ENCODE results near the gene ANKRD17.
"Not testable (repeated sequence)": the region's sequence is repeated elsewhere in the genome, so short reads cannot be mapped to it uniquely, and the experiment has no call there.

ANKRD17 gene, protein sequence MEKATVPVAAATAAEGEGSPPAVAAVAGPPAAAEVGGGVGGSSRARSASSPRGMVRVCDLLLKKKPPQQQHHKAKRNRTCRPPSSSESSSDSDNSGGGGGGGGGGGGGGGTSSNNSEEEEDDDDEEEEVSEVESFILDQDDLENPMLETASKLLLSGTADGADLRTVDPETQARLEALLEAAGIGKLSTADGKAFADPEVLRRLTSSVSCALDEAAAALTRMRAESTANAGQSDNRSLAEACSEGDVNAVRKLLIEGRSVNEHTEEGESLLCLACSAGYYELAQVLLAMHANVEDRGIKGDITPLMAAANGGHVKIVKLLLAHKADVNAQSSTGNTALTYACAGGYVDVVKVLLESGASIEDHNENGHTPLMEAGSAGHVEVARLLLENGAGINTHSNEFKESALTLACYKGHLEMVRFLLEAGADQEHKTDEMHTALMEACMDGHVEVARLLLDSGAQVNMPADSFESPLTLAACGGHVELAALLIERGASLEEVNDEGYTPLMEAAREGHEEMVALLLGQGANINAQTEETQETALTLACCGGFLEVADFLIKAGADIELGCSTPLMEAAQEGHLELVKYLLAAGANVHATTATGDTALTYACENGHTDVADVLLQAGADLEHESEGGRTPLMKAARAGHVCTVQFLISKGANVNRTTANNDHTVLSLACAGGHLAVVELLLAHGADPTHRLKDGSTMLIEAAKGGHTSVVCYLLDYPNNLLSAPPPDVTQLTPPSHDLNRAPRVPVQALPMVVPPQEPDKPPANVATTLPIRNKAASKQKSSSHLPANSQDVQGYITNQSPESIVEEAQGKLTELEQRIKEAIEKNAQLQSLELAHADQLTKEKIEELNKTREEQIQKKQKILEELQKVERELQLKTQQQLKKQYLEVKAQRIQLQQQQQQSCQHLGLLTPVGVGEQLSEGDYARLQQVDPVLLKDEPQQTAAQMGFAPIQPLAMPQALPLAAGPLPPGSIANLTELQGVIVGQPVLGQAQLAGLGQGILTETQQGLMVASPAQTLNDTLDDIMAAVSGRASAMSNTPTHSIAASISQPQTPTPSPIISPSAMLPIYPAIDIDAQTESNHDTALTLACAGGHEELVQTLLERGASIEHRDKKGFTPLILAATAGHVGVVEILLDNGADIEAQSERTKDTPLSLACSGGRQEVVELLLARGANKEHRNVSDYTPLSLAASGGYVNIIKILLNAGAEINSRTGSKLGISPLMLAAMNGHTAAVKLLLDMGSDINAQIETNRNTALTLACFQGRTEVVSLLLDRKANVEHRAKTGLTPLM (N-terminal part only)

DNA sequence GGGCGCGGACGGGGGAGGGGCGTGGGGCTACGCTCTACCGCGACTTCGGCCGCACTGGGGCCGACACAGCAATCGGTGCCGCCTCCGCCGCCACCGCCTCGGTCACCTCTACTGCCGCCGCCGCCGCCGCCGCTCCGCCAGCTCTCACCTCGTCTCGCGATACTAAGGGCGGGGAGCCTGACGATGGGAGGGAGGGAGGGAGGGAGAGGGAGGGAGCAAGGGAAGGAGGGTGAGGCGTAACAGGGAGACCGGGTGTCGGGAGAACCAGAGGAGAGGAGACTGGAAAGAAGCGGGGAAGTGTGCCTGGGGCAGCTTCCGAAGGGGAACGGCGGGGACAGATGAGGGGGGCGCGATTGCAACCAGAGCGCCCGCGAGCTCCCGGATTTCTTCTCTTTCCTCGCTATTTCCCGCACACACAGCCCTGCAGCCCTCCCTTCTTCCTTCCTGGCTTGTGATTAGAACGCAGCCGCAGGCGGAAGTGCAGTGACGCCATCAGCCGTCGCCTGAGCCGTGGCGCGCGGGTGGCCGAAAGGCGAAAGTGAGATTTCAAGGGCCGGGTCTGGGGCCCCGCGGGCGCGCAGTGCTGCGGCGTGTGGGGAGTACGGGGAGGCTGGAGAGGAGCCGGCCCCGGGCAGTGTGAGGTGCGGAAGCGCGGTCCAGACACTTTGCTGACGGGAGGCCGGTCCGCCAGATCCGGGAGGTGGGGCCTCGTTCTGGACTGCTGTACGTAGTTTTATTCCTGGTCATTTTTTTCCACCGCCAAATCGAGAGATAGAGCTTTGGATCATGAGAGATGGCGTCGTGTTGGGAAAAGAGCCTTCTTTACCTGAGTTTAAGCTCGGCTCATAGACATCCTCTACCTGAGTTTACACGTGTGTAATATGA is at the start of gene ANKRD17:
TSS of gene ANKRD17 (minus strand) at position 113 of the 885 bp plus-strand sequence. CDS start 130 bp downstream, outside the sequence.
- peak; percentile 91 for DNase-seq

DNA sequence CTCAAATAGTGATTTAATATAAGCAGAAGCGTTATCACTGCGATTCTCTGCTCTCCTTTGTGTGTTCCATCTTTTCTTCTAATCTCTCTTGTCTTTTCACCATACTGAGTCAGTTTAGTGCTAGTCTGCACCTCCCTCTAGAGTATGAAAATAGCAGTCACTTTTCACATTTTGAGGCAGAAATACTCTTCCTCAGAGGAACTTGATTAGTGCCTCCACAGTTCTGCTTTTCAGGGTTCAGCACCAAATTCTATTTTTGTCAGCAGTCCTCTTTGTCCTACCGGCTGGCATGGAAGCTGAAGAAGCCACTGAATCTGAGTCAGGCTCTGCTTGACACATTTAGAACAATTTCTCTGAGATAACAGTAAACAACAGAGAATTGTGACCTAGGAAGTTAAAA is 49.7 kb upstream of the ANKRD17 start:
- peak; percentile 19 for DNase-seq

DNA sequence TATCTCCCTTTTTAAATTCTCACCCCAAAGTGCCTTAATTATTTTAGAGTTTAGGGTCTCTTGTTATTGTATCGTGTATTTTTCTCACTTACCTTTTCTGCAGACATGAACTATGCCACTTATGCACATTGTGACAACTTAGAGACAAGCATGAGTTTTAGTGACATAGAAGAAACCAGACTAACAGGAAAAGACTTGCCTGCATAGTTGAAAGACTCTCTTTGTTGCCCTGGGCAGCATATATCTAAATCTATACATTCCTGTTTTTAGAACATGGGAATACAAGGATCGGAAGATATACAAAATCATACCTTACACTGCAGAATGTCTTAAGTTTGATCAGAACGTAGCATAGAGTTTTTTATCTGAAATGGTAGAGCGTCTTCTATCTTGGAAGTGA is 45.1 kb upstream of the ANKRD17 start:
- DNase-seq, result no peak

DNA sequence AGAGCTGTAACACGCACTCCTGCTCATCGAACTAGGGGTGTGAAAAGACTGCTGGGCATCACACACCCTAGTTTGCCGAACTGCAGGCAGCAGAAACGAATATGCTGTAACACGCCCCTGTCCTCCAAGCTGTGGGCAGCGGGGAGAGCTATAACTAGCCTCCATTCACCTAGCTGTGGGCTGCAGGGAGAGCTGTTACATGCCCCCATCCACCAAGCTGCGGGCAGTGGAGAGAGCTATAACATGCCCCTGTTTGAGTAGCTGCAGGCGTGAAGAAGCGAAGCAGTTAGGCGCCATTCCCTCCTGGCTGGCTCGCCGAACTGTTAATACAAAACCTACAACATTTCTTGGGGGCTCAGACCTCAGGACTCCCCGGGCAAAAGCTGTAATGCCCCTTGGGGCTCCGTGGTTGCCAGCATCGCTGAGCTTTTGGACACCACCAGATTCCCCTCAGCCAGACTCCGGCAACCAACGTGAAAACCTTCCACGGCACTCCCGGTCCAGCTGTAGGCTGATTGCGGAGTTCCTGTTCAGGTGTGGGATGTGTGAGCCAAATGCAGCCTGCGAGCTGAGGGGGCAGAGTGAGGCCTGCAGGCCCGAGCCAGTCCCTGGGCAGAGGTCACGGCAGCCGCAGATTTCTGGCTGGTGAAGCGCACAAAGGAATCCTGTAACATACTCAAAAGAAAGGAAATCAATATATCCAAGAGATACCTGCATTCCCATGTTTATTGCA is 41.1 kb upstream of the ANKRD17 start:
- no peak for DNase-seq

DNA sequence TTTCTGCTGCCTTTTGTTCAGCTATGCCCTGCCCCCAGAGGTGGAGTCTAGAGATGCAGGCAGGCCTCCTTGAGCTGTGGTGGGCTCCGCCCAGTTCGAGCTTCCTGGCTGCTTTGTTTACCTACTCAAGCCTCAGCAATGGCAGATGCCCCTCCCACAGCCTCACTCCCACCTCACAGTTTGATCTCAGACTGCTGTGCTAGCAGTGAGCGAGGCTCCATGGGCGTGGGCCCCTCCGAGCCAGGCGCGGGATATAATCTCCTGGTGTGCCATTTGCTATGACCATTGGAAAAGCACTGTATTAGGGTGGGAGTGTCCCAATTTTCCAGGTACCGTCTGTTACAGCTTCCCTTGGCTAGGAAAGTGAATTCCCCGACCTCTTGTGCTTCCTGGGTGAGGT is 34.1 kb upstream of the ANKRD17 start:
- not testable (repeated sequence) for DNase-seq

DNA sequence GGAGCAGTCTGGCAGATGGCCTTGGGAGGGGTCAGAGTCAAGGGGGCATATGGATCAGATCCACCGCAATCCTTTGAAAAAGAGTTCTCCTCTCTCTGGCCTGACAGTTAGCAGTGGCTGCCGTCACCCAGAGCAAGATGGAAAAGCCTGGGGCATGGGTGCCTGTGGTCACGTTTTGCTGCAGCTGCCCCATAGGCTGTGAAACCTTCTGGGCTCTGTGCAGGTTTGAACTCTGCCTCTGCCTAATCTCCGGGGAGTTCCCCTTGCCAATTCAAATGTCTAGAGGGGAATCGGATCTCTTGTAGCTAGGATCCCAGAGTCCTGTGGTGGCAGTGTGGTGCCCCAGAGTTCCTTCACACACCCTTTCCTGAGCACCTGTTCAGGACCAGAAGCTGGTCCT is 23.4 kb upstream of the ANKRD17 start:
- no peak for DNase-seq

DNA sequence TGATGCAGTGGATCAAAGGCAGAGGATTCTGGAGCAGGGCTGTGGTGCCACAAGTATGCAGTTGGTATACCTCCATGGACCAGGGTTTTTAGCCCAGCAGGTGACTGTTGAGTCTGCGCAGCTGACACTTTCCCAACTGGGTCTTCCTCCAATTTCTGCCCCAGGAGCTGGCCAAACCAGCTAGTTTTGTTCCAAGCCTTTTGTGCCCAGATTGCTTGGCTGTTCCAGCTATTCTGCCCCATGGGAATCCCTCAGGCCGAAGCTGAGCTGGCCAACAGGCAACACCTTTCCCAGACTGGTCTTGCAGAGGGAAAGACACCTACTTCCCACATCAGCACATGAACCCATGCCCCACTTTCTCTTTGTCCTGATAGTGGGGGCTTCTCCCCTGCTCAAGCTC is 22.8 kb upstream of the ANKRD17 start:
- no peak for DNase-seq

DNA sequence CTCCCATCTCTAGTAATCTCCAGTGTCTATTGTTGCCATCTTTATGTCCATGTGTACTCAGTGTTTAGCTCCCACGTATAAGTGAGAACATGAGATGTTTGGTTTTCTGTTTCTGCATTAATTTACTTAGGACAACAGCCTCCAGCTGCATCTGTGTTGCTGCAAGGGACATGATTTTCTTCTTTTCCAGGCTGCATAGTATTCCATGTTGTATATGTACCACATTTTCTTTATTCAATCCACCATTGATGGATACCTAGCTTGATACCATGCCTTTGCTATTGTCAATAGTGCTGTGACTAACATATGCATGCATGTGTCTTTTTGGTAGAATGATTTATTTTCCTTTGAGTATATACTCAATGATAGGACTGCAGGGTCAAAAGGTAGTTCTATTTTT is 18.6 kb upstream of the ANKRD17 start:
- DNase-seq, result no peak

DNA sequence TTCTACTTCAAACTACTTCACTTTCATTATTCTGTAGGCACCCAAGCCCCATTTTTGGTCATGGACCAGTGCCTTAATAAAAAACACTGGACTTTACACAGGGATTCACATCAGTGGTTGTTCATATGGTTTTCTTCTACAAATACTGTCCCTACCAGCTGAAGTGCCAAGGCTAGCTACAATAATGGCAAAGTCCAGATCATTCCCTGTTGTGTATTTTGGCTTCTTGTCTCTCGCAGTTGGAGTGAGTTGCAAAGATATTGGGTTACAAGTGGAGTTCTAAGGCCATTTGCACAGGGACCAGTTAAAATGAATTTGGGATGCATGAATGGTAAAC is 16.7 kb upstream of the ANKRD17 start:
- no peak for DNase-seq

DNA sequence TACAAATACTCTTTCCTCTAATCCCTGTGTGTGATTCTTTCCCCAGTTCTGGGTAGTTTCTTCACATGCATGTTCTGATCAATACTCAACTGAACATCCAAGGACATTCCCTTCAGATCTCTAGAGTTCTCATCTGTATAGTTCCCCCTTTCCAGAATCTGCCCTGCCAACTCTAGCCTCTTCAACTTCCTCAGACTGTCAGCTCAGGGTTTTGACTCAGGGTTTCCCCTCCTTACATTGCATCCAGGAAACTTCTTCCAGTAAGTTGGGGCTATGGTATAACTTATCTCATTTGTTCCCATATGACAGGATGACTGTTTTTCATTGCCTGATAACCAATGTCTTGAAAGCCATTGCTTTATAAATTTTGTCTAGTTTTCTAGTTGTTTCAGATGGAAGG is 14.2 kb upstream of the ANKRD17 start:
- DNase-seq, result no peak

DNA sequence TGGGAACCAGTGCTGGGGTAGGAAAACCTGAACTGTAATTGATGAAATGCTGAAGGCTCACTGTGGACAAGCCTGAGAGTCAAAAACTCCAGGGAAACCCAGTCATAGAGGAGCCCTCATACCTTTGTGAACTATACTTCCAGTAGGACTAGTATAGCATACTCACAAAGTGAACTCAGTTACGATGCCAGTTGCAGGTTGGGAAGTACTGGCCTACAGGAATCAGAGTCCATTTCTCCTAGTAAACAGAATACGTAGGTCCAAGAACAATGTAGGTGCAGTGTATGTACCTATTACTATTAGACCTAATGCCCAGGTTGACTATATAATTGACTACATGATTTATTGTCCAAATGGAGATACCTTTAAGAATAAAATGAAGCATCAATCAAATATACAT is 8.5 kb upstream of the ANKRD17 start:
- no peak for DNase-seq

DNA sequence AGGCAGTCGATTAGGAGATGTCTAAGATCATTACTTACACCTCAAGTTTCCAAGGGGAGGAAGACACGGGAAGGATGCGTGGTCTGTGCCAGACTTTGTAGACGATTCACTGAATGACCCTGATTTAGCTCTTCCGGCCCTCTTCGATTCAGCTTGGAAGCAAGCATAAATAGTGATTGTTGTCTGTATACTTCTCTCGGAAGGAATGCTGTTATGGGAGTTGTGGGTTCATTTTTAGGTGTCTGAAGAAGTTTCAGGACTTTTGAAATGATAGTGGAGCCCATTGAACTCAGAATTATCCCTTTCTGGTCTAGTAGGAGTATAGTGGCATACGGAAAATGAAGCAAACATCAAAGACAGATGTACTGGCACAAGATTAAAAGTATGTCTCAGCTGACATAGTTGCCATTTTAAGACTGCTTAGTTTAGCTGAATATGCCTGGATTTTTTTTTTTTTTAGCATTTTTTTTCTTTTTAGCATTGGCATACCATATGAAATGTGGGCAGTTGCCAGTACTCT is 1.0 kb upstream of the ANKRD17 start:
- DNase-seq, result no peak

DNA sequence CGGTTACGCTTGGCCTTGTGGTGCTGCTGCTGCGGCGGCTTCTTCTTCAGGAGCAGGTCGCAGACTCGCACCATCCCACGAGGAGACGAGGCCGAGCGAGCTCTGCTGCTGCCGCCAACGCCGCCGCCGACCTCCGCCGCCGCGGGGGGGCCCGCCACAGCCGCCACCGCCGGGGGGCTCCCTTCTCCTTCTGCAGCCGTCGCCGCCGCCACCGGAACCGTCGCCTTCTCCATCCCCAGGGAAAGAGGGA is 237 bp downstream of the ANKRD17 start:
- no peak for DNase-seq

DNA sequence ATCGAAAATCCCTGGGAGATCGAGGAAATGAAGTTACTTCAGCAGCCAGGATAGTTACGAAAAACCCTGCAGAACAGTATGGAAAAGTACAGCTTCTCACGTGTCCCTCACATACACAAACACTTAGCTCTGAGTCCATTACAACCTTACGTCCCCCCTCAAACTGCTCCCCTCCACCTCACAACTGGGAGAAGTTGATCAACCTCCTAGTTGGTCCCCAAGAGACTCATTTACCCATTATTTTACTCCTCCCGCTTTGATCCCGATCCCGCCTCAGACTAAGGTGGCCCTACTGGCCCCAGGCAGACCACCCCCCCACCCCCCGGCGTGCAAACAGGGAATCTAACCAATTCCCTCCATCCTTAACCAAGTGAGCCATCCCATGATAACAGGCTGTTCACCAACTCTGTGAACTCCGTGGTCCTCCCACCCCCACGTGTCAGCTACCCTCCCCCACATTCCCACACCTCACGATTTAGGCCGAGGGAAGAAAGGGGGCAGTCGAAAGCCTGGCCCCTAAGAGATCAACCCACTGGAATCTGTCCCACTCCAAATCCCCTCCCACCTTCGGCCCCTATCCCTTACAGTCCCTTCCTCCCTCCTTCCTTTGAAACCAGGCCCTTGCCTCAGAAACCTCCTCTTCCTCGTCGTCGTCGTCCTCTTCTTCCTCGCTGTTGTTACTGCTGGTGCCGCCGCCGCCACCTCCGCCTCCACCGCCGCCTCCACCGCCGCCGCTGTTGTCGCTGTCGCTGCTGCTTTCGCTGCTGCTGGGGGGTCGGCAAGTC is 755 bp downstream of the ANKRD17 start:
- peak; percentile 47 for DNase-seq

DNA sequence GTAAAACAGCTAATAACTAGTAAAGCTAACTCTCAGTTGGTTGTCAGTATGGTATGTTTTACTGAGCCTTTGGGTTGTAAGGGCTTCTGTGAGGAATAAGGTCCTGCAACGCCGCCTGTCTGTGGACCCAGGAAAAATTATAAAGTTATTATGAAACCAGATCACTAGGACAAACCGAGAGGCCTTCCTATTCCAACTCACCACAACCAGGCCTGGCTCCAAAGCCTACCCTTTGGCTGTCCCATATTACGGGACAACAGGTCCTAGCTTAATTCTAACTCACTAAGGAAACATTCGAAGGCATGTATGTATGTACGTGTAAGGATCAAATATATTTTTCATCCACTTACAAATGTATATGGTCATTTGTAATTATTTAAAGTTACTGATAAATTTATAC is 1.4 kb downstream of the ANKRD17 start:
- DNase-seq, result peak; percentile 61

DNA sequence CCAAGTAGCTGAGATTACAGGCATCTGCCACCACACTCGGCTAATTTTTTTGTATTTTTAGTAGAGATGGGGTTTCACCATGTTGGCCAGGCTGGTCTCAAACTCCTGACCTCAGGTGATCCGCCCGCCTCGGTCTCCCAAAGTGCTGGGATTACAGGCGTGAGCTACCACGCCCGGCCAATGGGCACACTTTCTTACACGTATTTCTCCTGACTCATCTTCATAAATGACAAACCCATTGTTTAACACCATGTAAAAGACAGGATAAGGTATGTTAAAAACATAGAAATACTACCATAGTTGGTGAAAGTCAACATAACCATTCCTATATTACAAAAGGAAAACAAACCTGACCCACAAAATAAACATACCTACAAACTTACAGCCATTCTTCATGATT is 2.8 kb downstream of the ANKRD17 start:
- DNase-seq, result not testable (repeated sequence)

DNA sequence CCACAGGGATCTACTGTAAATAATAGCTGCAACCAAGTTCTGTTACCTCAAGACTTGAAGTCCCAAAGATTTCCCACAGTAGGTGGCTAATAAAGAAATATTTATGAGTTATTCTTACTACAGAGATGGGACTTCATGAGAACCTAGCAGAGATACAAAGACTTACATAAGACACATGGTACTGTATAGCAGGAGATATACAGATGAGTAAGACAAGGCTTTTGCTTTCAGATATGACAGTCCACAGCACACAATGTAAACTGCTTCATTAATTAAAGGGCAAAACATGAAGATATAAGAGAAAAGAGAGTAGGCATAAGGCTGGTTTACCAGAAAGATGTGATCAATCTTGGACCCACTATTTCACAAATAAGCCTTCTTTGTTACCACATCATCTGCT is 6.6 kb downstream of the ANKRD17 start:
- no peak for DNase-seq

DNA sequence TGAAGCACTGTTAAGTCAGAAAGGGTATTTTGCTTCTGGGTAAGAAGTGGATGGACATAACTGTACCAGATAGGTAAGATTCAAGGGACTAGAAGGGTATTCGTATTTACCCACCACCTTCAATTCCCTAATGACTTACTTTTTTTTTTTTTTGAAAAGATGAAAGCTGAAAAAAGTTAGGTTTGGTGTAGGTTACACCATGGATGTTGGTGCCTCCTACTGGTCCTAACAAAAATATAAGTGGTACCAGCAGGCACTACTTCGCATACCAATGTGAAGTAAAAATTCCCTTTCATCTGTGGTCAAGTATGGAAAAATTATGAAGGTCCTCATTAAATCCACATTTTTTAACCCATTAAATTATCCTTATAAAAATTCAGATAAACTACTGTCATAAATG is 7.2 kb downstream of the ANKRD17 start:
- no peak for DNase-seq

DNA sequence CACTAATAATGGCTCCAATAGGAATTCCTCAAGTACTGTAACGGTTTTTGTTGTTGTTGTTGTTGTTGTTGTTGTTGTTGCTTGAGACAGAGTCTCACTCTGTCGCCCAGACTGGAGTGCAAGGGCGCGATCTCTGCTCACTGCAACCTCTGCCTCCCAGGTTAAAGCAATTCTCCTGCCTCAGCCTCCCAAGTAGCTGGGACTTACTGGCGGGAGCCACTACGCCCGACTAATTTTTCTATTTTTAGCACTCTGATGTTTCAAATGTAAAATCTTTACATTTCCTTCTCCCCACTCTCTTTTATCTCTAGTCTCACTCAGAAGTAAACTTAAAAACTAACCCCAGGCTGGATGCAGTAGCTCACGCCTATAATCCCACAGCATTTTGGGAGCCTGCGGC is 8.0 kb downstream of the ANKRD17 start:
- DNase-seq, result no peak

DNA sequence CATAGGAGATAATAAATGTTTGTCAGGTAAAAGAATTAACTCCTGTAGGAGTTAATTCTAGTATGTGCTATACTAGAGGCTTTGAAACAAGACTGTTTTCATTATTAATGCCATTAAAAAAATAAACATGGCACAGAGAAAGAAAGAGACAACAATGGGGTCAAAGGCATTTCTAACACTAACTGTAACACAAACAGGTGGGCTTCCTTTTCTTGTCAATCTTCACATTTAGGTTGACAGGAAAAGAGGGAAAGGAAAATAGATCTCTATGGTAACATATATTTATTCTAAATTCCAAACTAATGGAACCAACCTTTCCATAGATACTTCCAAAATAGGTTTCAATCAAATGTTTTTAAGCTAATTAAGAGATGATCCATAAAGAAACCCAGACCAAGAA is 9.8 kb downstream of the ANKRD17 start:
- no peak for DNase-seq

DNA sequence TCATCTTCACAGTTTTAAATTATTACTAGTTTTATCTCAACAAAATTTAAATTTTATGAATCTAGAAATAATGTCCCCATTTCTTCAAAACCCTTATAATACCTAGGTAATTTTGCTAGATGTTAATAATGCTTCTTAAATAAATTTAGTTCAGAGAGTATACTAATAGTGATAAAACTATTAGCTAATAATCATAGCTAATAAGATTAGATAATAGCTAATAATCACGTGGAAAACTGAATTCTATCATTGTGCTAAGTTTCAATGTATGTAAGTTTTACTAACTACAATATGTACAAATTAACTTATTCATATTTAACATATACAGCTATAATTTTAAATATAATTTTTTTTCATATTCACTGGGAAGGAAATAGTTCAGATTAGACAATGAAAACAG is 10.2 kb downstream of the ANKRD17 start:
- DNase-seq, result no peak

All from NCI-H146 (cell line).